ENCODE results near the gene TCF4. TPM values are rescaled to one million over a fixed set of nuclear protein-coding genes. Genes with fewer than 3 reads are reported as not detected.
A peak's percentile ranks its signal among the peaks of the same experiment; 100 is the strongest.

Gene TCF4
- total RNA-seq, 1 donor from 2014 or later, result 205 TPM

GRCh38 chr18:55435592-55435991 lies 152.4 kb downstream of the TCF4 start:
- H3K27ac ChIP-seq (ENCODE audit: low read depth, low read length), result no peak overlapping the region
- H3K4me3 ChIP-seq (ENCODE audit: low read length in 3 of 3), result no peak overlapping the region
- no peaks in the 10 kb centered on the region for H3K9me3 ChIP-seq (ENCODE audit: control insufficient read depth in 3 of 3, low read length in 3 of 3)
- H3K9ac ChIP-seq (ENCODE audit: low read depth in 1 of 3, low read length in 3 of 3), result no peak overlapping the region
- no peaks in the 10 kb centered on the region for H3K36me3 ChIP-seq (ENCODE audit: control insufficient read depth in 3 of 3, insufficient read depth in 3 of 3, low read length in 3 of 3)
- H3K4me1 ChIP-seq (ENCODE audit: control insufficient read depth in 3 of 3, insufficient read depth in 3 of 3, low read length in 3 of 3), result peaks cover 11 to 12% (median 12%) of the 10 kb centered on the region in 3 donors
- H3K27me3 ChIP-seq (ENCODE audit: control insufficient read depth in 3 of 3, insufficient read depth in 3 of 3, low read length in 3 of 3), result no peaks in the 10 kb centered on the region

- H3K9me3 ChIP-seq (ENCODE audit: control insufficient read depth in 3 of 3, low read length in 3 of 3), result no peaks in the 10 kb centered on the region
- no peak overlapping the region for H3K9ac ChIP-seq (ENCODE audit: low read depth in 1 of 3, low read length in 3 of 3)
- no peak overlapping the region for H3K4me3 ChIP-seq (ENCODE audit: low read length in 3 of 3)
- no peak overlapping the region for H3K27ac ChIP-seq (ENCODE audit: low read depth, low read length)
- no peaks in the 10 kb centered on the region for H3K27me3 ChIP-seq (ENCODE audit: control insufficient read depth in 3 of 3, insufficient read depth in 3 of 3, low read length in 3 of 3)
- peaks cover 11 to 16% (median 12%) of the 10 kb centered on the region in 3 donors for H3K4me1 ChIP-seq (ENCODE audit: control insufficient read depth in 3 of 3, insufficient read depth in 3 of 3, low read length in 3 of 3)
- no peaks in the 10 kb centered on the region for H3K36me3 ChIP-seq (ENCODE audit: control insufficient read depth in 3 of 3, insufficient read depth in 3 of 3, low read length in 3 of 3)
These were observed 154.3 kb downstream of the TCF4 start for GRCh38 chr18:55433648-55434047.

- no peaks in the 10 kb centered on the region for H3K27me3 ChIP-seq (ENCODE audit: control insufficient read depth in 3 of 3, insufficient read depth in 3 of 3, low read length in 3 of 3)
- no peak overlapping the region for H3K9ac ChIP-seq (ENCODE audit: low read depth in 1 of 3, low read length in 3 of 3)
- H3K36me3 ChIP-seq (ENCODE audit: control insufficient read depth in 3 of 3, insufficient read depth in 3 of 3, low read length in 3 of 3), result no peaks in the 10 kb centered on the region
- peaks cover 11 to 16% (median 12%) of the 10 kb centered on the region in 3 donors for H3K4me1 ChIP-seq (ENCODE audit: control insufficient read depth in 3 of 3, insufficient read depth in 3 of 3, low read length in 3 of 3)
- H3K27ac ChIP-seq (ENCODE audit: low read depth, low read length), result no peak overlapping the region
- H3K4me3 ChIP-seq (ENCODE audit: low read length in 3 of 3), result no peak overlapping the region
- H3K9me3 ChIP-seq (ENCODE audit: control insufficient read depth in 3 of 3, low read length in 3 of 3), result no peaks in the 10 kb centered on the region
These were observed 154.9 kb downstream of the TCF4 start for GRCh38 chr18:55433140-55433539.

GRCh38 chr18:55432307-55433040 lies 155.5 kb downstream of the TCF4 start:
- no peaks in the 10 kb centered on the region for H3K9me3 ChIP-seq (ENCODE audit: control insufficient read depth in 3 of 3, low read length in 3 of 3)
- H3K27ac ChIP-seq (ENCODE audit: low read depth, low read length), result no peak overlapping the region
- H3K4me1 ChIP-seq (ENCODE audit: control insufficient read depth in 3 of 3, insufficient read depth in 3 of 3, low read length in 3 of 3), result peaks cover 11 to 16% (median 12%) of the 10 kb centered on the region in 3 donors

GRCh38 chr18:55430026-55430425 lies 158.0 kb downstream of the TCF4 start:
- Histone ChIP-seq H3K36me3 (ENCODE audit: control insufficient read depth in 3 of 3, insufficient read depth in 3 of 3, low read length in 3 of 3) (no peaks in the 10 kb centered on the region), H3K27ac (ENCODE audit: low read depth, low read length) (no peak overlapping the region), H3K9me3 (ENCODE audit: control insufficient read depth in 3 of 3, low read length in 3 of 3) (no peaks in the 10 kb centered on the region), H3K4me1 (ENCODE audit: control insufficient read depth in 3 of 3, insufficient read depth in 3 of 3, low read length in 3 of 3) (peaks cover 5 to 16% (median 6%) of the 10 kb centered on the region in 3 donors), H3K27me3 (ENCODE audit: control insufficient read depth in 3 of 3, insufficient read depth in 3 of 3, low read length in 3 of 3) (no peaks in the 10 kb centered on the region), H3K4me3 (ENCODE audit: low read length in 3 of 3) (no peak overlapping the region), H3K9ac (ENCODE audit: low read depth in 1 of 3, low read length in 3 of 3) (no peak overlapping the region)

More at GRCh38 chr18:55432307-55433040, 155.5 kb downstream of the TCF4 start:
- H3K27me3 ChIP-seq (ENCODE audit: control insufficient read depth in 3 of 3, insufficient read depth in 3 of 3, low read length in 3 of 3), result no peaks in the 10 kb centered on the region
- H3K4me3 ChIP-seq (ENCODE audit: low read length in 3 of 3), result no peak overlapping the region
- H3K36me3 ChIP-seq (ENCODE audit: control insufficient read depth in 3 of 3, insufficient read depth in 3 of 3, low read length in 3 of 3), result no peaks in the 10 kb centered on the region
- no peak overlapping the region for H3K9ac ChIP-seq (ENCODE audit: low read depth in 1 of 3, low read length in 3 of 3)

- H3K9me3 ChIP-seq (ENCODE audit: control insufficient read depth in 3 of 3, low read length in 3 of 3), result no peaks in the 10 kb centered on the region
- H3K4me1 ChIP-seq (ENCODE audit: control insufficient read depth in 3 of 3, insufficient read depth in 3 of 3, low read length in 3 of 3), result peaks cover under 1 to 19% (median 9%) of the 10 kb centered on the region in 3 donors
- no peak overlapping the region for H3K27ac ChIP-seq (ENCODE audit: low read depth, low read length)
- H3K4me3 ChIP-seq (ENCODE audit: low read length in 3 of 3), result no peak overlapping the region
- H3K36me3 ChIP-seq (ENCODE audit: control insufficient read depth in 3 of 3, insufficient read depth in 3 of 3, low read length in 3 of 3), result no peaks in the 10 kb centered on the region
- no peak overlapping the region for H3K9ac ChIP-seq (ENCODE audit: low read depth in 1 of 3, low read length in 3 of 3)
- H3K27me3 ChIP-seq (ENCODE audit: control insufficient read depth in 3 of 3, insufficient read depth in 3 of 3, low read length in 3 of 3), result no peaks in the 10 kb centered on the region
These were observed 160.0 kb downstream of the TCF4 start for GRCh38 chr18:55427951-55428350.

- Histone ChIP-seq H3K27me3 (ENCODE audit: control insufficient read depth in 3 of 3, insufficient read depth in 3 of 3, low read length in 3 of 3) (no peaks in the 10 kb centered on the region), H3K9ac (ENCODE audit: low read depth in 1 of 3, low read length in 3 of 3) (no peak overlapping the region), H3K27ac (ENCODE audit: low read depth, low read length) (no peak overlapping the region), H3K36me3 (ENCODE audit: control insufficient read depth in 3 of 3, insufficient read depth in 3 of 3, low read length in 3 of 3) (no peaks in the 10 kb centered on the region), H3K9me3 (ENCODE audit: control insufficient read depth in 3 of 3, low read length in 3 of 3) (no peaks in the 10 kb centered on the region), H3K4me3 (ENCODE audit: low read length in 3 of 3) (no peak overlapping the region), H3K4me1 (ENCODE audit: control insufficient read depth in 3 of 3, insufficient read depth in 3 of 3, low read length in 3 of 3) (peaks cover 0 to 15% (median 4%) of the 10 kb centered on the region in 3 donors)
These were observed 162.3 kb downstream of the TCF4 start for GRCh38 chr18:55425698-55426097.

- Histone ChIP-seq H3K36me3 (ENCODE audit: control insufficient read depth in 3 of 3, insufficient read depth in 3 of 3, low read length in 3 of 3) (no peaks in the 10 kb centered on the region), H3K27ac (ENCODE audit: low read depth, low read length) (peak overlapping the region; percentile 79), H3K4me3 (ENCODE audit: low read length in 3 of 3) (peak overlapping the region; percentile 57 to 81 (median 63)), H3K4me1 (ENCODE audit: control insufficient read depth in 3 of 3, insufficient read depth in 3 of 3, low read length in 3 of 3) (peaks cover 0 to 32% (median 4%) of the 10 kb centered on the region in 3 donors), H3K9me3 (ENCODE audit: control insufficient read depth in 3 of 3, low read length in 3 of 3) (no peaks in the 10 kb centered on the region), H3K27me3 (ENCODE audit: control insufficient read depth in 3 of 3, insufficient read depth in 3 of 3, low read length in 3 of 3) (no peaks in the 10 kb centered on the region), H3K9ac (ENCODE audit: low read depth in 1 of 3, low read length in 3 of 3) (peak overlapping the region; percentile 75 to 85 (median 77))
These were observed 165.4 kb downstream of the TCF4 start for GRCh38 chr18:55422456-55423180.

GRCh38 chr18:55421615-55422419 lies 166.2 kb downstream of the TCF4 start:
- Histone ChIP-seq H3K36me3 (ENCODE audit: control insufficient read depth in 3 of 3, insufficient read depth in 3 of 3, low read length in 3 of 3) (no peaks in the 10 kb centered on the region), H3K27ac (ENCODE audit: low read depth, low read length) (peak overlapping the region; percentile 79), H3K4me3 (ENCODE audit: low read length in 3 of 3) (peak overlapping the region; percentile 57 to 81 (median 63)), H3K27me3 (ENCODE audit: control insufficient read depth in 3 of 3, insufficient read depth in 3 of 3, low read length in 3 of 3) (no peaks in the 10 kb centered on the region), H3K9me3 (ENCODE audit: control insufficient read depth in 3 of 3, low read length in 3 of 3) (no peaks in the 10 kb centered on the region), H3K9ac (ENCODE audit: low read depth in 1 of 3, low read length in 3 of 3) (peak overlapping the region; percentile 75 to 85 (median 77)), H3K4me1 (ENCODE audit: control insufficient read depth in 3 of 3, insufficient read depth in 3 of 3, low read length in 3 of 3) (peaks cover 3 to 39% (median 7%) of the 10 kb centered on the region in 3 donors)
